ENCODE results near the gene PLA2G5. TPM values are rescaled to one million over a fixed set of nuclear protein-coding genes. Genes with fewer than 3 reads are reported as not detected.

Gene PLA2G5
- total RNA-seq, 1 donor from 2014 or later, result 0.25 TPM

DNA sequence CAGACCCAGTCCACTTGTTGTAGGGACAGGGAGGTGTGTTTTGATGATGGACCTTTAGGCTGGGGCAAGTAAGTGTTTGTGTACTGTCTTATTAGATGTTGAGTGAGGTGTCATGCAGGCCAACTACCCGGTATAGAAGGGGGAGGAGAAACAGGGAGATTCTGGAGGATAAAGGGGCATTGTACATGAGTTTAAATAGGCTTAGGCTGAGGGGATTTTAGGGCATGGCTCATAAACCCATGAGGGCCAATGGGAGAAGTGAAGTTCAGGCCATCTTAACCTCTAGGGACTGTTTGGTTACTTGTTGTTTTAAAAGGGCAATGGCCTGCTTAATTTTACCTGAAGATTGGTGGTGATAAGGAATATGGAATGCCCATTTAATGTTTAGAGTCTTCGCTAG lies 38.2 kb upstream of the PLA2G5 start:
- Mint-ChIP-seq H3K4me1 (peaks cover 6% of the 10 kb centered on the region), H3K36me3 (peaks cover 2% of the 10 kb centered on the region), H3K27me3 (ENCODE audit: low read depth) (peaks cover 11% of the 10 kb centered on the region), H3K27ac (no peak overlapping the region), H3K9me3 (peaks cover 29% of the 10 kb centered on the region), H3K4me3 (no peak overlapping the region)
- no peak for DNase-seq (ENCODE audit: low spot score in 2 of 2, unreplicated experiment in 2 of 2)
- no peak for TF ChIP-seq CTCF (IDR thresholded peaks at IDR 0.05; ENCODE audit: unreplicated experiment)

- Mint-ChIP-seq H3K27me3 (ENCODE audit: low read depth) (peaks cover 9% of the 10 kb centered on the region), H3K9me3 (peaks cover 27% of the 10 kb centered on the region), H3K4me1 (peaks cover 6% of the 10 kb centered on the region), H3K36me3 (peaks cover 2% of the 10 kb centered on the region), H3K27ac (no peak overlapping the region), H3K4me3 (no peak overlapping the region)
- DNase-seq (ENCODE audit: low spot score in 2 of 2, unreplicated experiment in 2 of 2), result no peak
- no peak for TF ChIP-seq CTCF (IDR thresholded peaks at IDR 0.05; ENCODE audit: unreplicated experiment)
Observed at GRCh38 chr1:20032425-20032824, 37.6 kb upstream of the PLA2G5 start.

- H3K36me3 Mint-ChIP-seq, result peaks cover 2% of the 10 kb centered on the region
- peaks cover 6% of the 10 kb centered on the region for H3K4me1 Mint-ChIP-seq
- H3K27me3 Mint-ChIP-seq (ENCODE audit: low read depth), result peaks cover 9% of the 10 kb centered on the region
- no peak overlapping the region for H3K27ac Mint-ChIP-seq
- DNase-seq (ENCODE audit: low spot score in 2 of 2, unreplicated experiment in 2 of 2), result no peak
- TF ChIP-seq CTCF (IDR thresholded peaks at IDR 0.05; ENCODE audit: unreplicated experiment), result no peak
- no peak overlapping the region for H3K4me3 Mint-ChIP-seq
- H3K9me3 Mint-ChIP-seq, result peaks cover 26% of the 10 kb centered on the region
Observed at GRCh38 chr1:20033420-20033819, 36.6 kb upstream of the PLA2G5 start.

DNA sequence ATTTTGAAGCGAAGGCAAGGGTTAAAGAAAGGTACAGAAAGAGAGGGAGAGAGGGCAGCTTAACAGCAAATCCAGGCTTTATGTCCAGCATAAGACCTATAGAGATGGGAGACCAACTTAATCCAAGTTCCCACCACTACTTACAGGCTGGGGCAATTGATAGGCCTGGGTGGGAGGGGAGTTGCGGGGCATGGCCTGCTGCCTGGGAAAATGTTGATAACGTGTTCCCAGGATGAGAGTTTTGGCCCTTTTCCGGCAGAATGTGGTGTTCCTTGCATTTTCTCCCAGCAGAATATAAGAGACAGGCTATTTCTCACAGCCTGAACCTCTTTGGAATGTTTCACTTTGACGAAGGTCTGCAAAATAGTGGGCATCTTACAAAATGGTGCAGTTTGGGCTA lies 34.9 kb upstream of the PLA2G5 start:
- Mint-ChIP-seq H3K9me3 (peaks cover 26% of the 10 kb centered on the region), H3K36me3 (peaks cover 2% of the 10 kb centered on the region), H3K27ac (no peak overlapping the region), H3K4me1 (peaks cover 1% of the 10 kb centered on the region), H3K27me3 (ENCODE audit: low read depth) (peaks cover 11% of the 10 kb centered on the region), H3K4me3 (no peak overlapping the region)
- DNase-seq (ENCODE audit: low spot score in 2 of 2, unreplicated experiment in 2 of 2), result no peak
- TF ChIP-seq CTCF (IDR thresholded peaks at IDR 0.05; ENCODE audit: unreplicated experiment), result no peak

- peaks cover 2% of the 10 kb centered on the region for H3K36me3 Mint-ChIP-seq
- no peak for DNase-seq (ENCODE audit: low spot score in 2 of 2, unreplicated experiment in 2 of 2)
- peaks cover 26% of the 10 kb centered on the region for H3K9me3 Mint-ChIP-seq
- no peak for TF ChIP-seq CTCF (IDR thresholded peaks at IDR 0.05; ENCODE audit: unreplicated experiment)
- H3K4me3 Mint-ChIP-seq, result no peak overlapping the region
- no peak overlapping the region for H3K27ac Mint-ChIP-seq
- peaks cover 11% of the 10 kb centered on the region for H3K27me3 Mint-ChIP-seq (ENCODE audit: low read depth)
- H3K4me1 Mint-ChIP-seq, result no peaks in the 10 kb centered on the region
Observed at GRCh38 chr1:20037877-20038276, 32.1 kb upstream of the PLA2G5 start.

DNA sequence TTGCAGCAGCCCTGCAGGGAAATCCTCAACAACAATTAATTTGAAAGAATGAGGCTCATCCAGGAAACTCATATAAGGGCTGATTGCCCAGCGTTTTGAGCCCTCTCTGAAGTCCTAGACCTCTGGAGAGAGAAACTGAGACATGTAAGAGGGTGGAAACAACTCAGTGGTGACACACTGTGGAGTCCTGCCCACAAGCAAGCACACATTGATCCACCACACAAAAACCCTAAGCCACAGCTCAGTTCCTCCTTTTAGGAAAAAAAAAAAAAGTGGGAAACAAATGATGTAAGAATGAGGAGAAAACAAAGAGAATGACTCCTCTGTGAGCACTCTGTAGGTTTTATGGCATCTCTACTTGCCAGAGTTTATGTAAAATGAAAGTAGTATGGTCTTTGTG lies 22.9 kb upstream of the PLA2G5 start:
- no peak for DNase-seq (ENCODE audit: low spot score in 2 of 2, unreplicated experiment in 2 of 2)

More for the DNA sequence above, 22.9 kb upstream of the PLA2G5 start:
- no peaks in the 10 kb centered on the region for H3K4me1 Mint-ChIP-seq
- peaks cover 2% of the 10 kb centered on the region for H3K27me3 Mint-ChIP-seq (ENCODE audit: low read depth)
- H3K36me3 Mint-ChIP-seq, result peaks cover 5% of the 10 kb centered on the region
- no peak overlapping the region for H3K27ac Mint-ChIP-seq
- H3K9me3 Mint-ChIP-seq, result peaks cover 22% of the 10 kb centered on the region
- H3K4me3 Mint-ChIP-seq, result no peak overlapping the region
- TF ChIP-seq CTCF (IDR thresholded peaks at IDR 0.05; ENCODE audit: unreplicated experiment), result no peak

All from mesothelial cell of epicardium (in vitro differentiated cells).